Endodermal cell (in vitro differentiated cells): ENCODE results near the gene CLIC6. TPM values are rescaled to one million over a fixed set of nuclear protein-coding genes. Genes with fewer than 3 reads are reported as not detected.

Experiments used
- DNase-seq: peaks from one replicate; pipeline ENCODE4 v3.0.0-alpha.2; 2017
- H3K27ac ChIP-seq: 2 replicates; pipeline ENCODE4 v1.5.1; 2013; ENCODE audit warnings: mild to moderate bottlenecking, low read depth, low read length, moderate library complexity
- H3K27me3 ChIP-seq: 2 replicates; pipeline ENCODE4 v1.6.1; 2013; ENCODE audit warnings: mild to moderate bottlenecking, low read length, moderate library complexity; ENCODE audit not compliant: insufficient read depth, control insufficient read depth, poor library complexity, severe bottlenecking
- H3K36me3 ChIP-seq: 2 replicates; pipeline ENCODE4 v1.7.0; 2013; ENCODE audit warnings: mild to moderate bottlenecking, low read length, moderate library complexity; ENCODE audit not compliant: control insufficient read depth, insufficient read depth
- H3K4me1 ChIP-seq: one replicate; pipeline ENCODE4 v1.7.0; 2013; ENCODE audit warnings: low read length; ENCODE audit not compliant: control insufficient read depth, insufficient read depth
- H3K4me3 ChIP-seq: 2 replicates; pipeline ENCODE4 v1.5.1; 2013; ENCODE audit warnings: mild to moderate bottlenecking, low read length, moderate library complexity
- H3K9ac ChIP-seq: 2 replicates; pipeline ENCODE4 v1.6.1; 2013; ENCODE audit warnings: mild to moderate bottlenecking, low read length, moderate library complexity; ENCODE audit not compliant: poor library complexity, severe bottlenecking; ENCODE audit errors: extremely low read depth
- H3K9me3 ChIP-seq: 2 replicates; pipeline ENCODE4 v1.6.1; 2013; ENCODE audit warnings: mild to moderate bottlenecking, low read length, moderate library complexity; ENCODE audit not compliant: control insufficient read depth
- H3K27ac Mint-ChIP-seq: 2 replicates; pipeline ENCODE4 v1.8.0; 2020; ENCODE audit warnings: mixed read lengths
- H3K27me3 Mint-ChIP-seq: 2 replicates; pipeline ENCODE4 v1.8.0; 2021; ENCODE audit warnings: mild to moderate bottlenecking, mixed read lengths; ENCODE audit not compliant: insufficient read depth
- H3K36me3 Mint-ChIP-seq: 2 replicates; pipeline ENCODE4 v1.8.0; 2020; ENCODE audit warnings: low read depth, mixed read lengths
- H3K4me1 Mint-ChIP-seq: 2 replicates; pipeline ENCODE4 v1.8.0; 2020; ENCODE audit warnings: mixed read lengths
- H3K4me3 Mint-ChIP-seq: 2 replicates; pipeline ENCODE4 v1.8.0; 2020; ENCODE audit warnings: mild to moderate bottlenecking, moderate library complexity, mixed read lengths
- H3K9me3 Mint-ChIP-seq: 2 replicates; pipeline ENCODE4 v1.8.0; 2020; ENCODE audit warnings: mild to moderate bottlenecking, mixed read lengths
- WGBS, 2 experiments: methylation state at CpG; one replicate each; pipeline versions ENCODE4 v1.1.5 to v1.1.7; 2013; ENCODE audit warnings: missing lambda C conversion rate in 2 of 2, mixed read lengths in 1 of 2; ENCODE audit not compliant: insufficient coverage in 1 of 2, insufficient read length in 1 of 2; 5-methylcytosine and 5-hydroxymethylcytosine counted together
- total RNA-seq, 2 donors: library from RNA; stranded (reverse); fragmentation: NEBNext Ultra II Directional in 1 of 2; extraction: Animal tissue kit (Norgen Biotek cat#: 25700) in 1 of 2; gene quantifications; 2 replicates in 1 of 2; 3 replicates in 1 of 2; pipeline ENCODE4 v1.2.1, GENCODE V29; 2021
- TF ChIP-seq, protein P1 (sequence below): fragments of 200-600 bp; sonication (generic); conservative IDR thresholded peaks from 2 replicates; pipeline ENCODE4 v1.5.0; 2021; ENCODE audit warnings: antibody characterized with exemption, mild to moderate bottlenecking

CLIC6 gene
- total RNA-seq, 2 donors from 2014 or later: 1.7 to 2.4 TPM

DNA sequence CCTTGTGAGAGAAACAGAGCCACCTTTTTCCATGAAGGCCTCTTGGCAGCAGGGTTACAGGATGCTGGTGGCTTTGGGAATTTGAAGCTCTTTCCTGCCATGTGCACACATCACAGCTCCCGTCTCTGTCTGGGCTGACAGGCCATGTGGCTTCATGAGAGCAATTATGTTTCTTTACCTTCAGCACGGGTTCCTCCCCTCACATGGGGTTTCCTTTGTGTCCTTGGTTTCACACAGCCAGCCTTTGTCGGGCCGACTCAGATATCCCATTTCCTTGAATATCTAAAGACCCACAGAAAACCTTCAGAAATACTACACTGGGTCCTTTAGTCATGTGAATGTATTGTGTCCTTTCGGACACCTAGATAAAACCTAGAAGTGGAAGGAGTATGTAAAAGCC lies 7.1 kb downstream of the CLIC6 start:
- Histone ChIP-seq H3K4me1 (no peaks in the 10 kb centered on the region), H3K4me3 (no peak overlapping the region), H3K9me3 (peaks cover 17% of the 10 kb centered on the region), H3K36me3 (no peaks in the 10 kb centered on the region), H3K27ac (no peak overlapping the region), H3K9ac (no peak overlapping the region), H3K27me3 (peaks cover 25% of the 10 kb centered on the region)
- Mint-ChIP-seq H3K27ac (no peak overlapping the region), H3K27me3 (peaks cover 36% of the 10 kb centered on the region), H3K4me3 (no peak overlapping the region), H3K4me1 (peaks cover 3% of the 10 kb centered on the region), H3K9me3 (peaks cover 21% of the 10 kb centered on the region), H3K36me3 (no peaks in the 10 kb centered on the region)
- DNase-seq: no peak
- 56 to 72% methylated on average over 2 to 4 of the region's 5 CpGs for WGBS, 2 experiments
- TF ChIP-seq, protein P1, sequence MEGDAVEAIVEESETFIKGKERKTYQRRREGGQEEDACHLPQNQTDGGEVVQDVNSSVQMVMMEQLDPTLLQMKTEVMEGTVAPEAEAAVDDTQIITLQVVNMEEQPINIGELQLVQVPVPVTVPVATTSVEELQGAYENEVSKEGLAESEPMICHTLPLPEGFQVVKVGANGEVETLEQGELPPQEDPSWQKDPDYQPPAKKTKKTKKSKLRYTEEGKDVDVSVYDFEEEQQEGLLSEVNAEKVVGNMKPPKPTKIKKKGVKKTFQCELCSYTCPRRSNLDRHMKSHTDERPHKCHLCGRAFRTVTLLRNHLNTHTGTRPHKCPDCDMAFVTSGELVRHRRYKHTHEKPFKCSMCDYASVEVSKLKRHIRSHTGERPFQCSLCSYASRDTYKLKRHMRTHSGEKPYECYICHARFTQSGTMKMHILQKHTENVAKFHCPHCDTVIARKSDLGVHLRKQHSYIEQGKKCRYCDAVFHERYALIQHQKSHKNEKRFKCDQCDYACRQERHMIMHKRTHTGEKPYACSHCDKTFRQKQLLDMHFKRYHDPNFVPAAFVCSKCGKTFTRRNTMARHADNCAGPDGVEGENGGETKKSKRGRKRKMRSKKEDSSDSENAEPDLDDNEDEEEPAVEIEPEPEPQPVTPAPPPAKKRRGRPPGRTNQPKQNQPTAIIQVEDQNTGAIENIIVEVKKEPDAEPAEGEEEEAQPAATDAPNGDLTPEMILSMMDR: no peak

DNA sequence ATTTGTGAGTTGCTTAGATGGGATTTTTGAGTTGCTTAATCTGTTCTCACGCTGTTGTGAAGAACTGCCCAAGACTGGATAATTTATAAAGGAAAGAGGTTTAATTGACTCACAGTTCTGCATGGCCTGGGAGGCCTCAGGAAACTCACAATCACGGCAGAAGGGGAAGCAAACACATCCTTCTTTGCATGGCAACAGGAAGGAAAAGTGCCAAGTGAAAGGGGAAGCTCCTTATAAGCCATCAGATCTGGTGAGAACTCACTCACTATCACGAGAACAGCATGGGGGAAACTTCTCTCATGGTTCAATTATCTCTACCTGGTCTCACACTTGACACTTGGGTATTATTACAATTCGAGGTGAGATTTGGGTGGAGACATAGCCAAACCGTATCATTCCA lies 10.3 kb downstream of the CLIC6 start:
- Mint-ChIP-seq H3K27ac (no peak overlapping the region), H3K27me3 (peaks cover 15% of the 10 kb centered on the region), H3K36me3 (peaks cover 3% of the 10 kb centered on the region), H3K4me1 (no peaks in the 10 kb centered on the region), H3K9me3 (peaks cover 36% of the 10 kb centered on the region), H3K4me3 (no peak overlapping the region)
- H3K9me3 ChIP-seq: peaks cover 28% of the 10 kb centered on the region
- TF ChIP-seq, protein P1: no peak
- no peak overlapping the region for H3K27ac ChIP-seq
- 82% methylated on average over 5 of the region's 5 CpGs for WGBS, 2 experiments
- H3K36me3 ChIP-seq: no peaks in the 10 kb centered on the region
- no peaks in the 10 kb centered on the region for H3K4me1 ChIP-seq
- DNase-seq: no peak
- no peak overlapping the region for H3K9ac ChIP-seq
- H3K27me3 ChIP-seq: no peaks in the 10 kb centered on the region
- no peak overlapping the region for H3K4me3 ChIP-seq

GRCh38 chr21:34684174-34684876 lies 15.5 kb downstream of the CLIC6 start:
- Mint-ChIP-seq H3K27ac (no peak overlapping the region), H3K4me3 (no peak overlapping the region)

More at GRCh38 chr21:34684174-34684876, 15.5 kb downstream of the CLIC6 start:
- H3K9me3 Mint-ChIP-seq: peaks cover 31% of the 10 kb centered on the region
- no peak for DNase-seq
- TF ChIP-seq, protein P1: no peak
- H3K4me1 ChIP-seq: no peaks in the 10 kb centered on the region
- WGBS, 2 experiments: 74% methylated on average over 1 of the region's 2 CpGs; no CpG with 5 or more reads in 1 of the 2 experiments
- H3K27me3 ChIP-seq: no peaks in the 10 kb centered on the region
- H3K36me3 Mint-ChIP-seq: peaks cover 3% of the 10 kb centered on the region
- no peak overlapping the region for H3K27ac ChIP-seq
- no peak overlapping the region for H3K4me3 ChIP-seq
- H3K27me3 Mint-ChIP-seq: peaks cover 15% of the 10 kb centered on the region
- no peak overlapping the region for H3K9ac ChIP-seq
- H3K4me1 Mint-ChIP-seq: no peaks in the 10 kb centered on the region
- H3K9me3 ChIP-seq: peaks cover 26% of the 10 kb centered on the region
- no peaks in the 10 kb centered on the region for H3K36me3 ChIP-seq
